ENCODE data around the gene SH3BP2.

SH3BP2 gene

DNA sequence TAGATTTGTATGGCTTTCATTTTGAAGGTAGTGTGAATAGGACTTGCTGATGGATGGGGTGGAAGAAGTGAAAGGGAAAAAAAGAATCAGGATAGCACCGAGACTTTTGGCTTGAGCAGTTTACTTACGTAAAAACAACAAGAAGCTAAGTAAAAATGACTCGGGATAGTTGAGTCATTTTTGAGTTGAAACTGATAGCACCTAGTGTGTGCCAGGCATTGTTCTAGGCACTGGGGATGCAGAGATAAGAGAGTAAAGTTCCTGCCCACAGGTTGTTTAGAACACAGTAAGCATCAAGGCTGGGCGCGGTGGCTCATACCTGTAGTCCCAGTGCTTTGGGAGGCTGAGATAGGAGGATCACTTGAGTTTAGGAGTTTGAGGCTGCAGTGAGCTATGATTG is 85.5 kb downstream of the SH3BP2 start:
- DNase-seq (ENCODE audit: low read depth) = no peak

DNA sequence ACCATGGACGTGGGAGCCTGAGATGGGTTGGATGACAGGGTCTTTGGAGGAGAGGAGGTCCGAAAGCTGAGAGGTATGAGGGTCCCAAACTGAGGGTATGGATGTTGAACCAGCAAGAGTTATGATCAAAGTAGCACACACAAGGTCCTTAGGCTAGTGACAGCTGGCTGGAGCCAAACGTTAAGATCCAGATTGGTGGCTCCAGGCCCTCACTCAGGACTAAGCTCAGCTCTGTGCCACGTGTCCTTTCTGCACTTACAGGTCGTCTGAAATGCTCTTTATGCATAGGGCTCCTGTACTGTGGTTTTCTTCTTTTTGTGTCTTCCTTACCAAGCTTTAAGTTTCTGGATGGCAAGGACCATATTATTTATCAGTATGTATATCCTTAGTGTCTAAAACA is 86.1 kb downstream of the SH3BP2 start:
- DNase-seq (ENCODE audit: low read depth) = no peak

DNA sequence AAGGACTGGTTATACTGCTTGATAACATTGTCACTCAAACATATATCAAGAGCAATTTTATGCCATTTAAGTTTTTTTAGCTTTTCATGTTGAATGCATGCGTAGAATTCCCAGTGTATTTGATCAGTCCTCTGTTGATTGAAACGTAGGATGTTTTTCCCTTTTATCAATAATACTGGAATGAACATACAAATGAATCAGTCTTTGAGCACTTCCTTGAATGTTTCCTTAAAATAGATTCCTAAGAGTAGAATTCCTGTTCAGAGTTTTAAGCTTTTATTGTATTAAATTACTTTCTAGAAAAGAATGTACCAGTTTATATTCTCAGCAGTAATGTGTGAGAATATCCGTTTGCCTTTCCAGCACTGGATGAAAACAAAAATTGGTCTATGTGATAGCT is 88.5 kb downstream of the SH3BP2 start:
- no peak for DNase-seq (ENCODE audit: low read depth)

- DNase-seq (ENCODE audit: low read depth) = no peak
Measured at GRCh38 chr4:2882341-2882740, 89.5 kb downstream of the SH3BP2 start.

DNA sequence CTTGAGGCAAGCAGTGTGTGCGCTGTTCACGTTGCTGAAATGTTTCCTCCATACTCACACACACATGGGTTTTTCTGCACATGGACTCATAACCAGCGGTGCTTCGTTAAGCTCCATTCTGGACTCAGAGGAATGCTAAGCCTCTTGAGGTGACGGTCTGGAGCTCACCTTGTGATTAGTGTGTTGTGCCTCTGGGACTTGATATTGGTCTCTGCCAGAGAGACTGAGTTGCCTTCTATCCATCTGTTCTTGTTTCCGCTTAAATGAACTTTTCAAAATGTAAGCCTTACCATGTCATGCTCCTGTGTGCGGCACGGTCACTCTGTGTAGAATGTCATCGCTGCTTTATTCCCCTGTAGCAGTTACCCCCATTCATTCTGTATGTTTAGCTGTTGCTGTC is 93.3 kb downstream of the SH3BP2 start:
- DNase-seq (ENCODE audit: low read depth) = no peak

- DNase-seq (ENCODE audit: low read depth) = no peak
Measured at GRCh38 chr4:2886622-2887021, 93.7 kb downstream of the SH3BP2 start.

- no peak for DNase-seq (ENCODE audit: low read depth)
Measured at GRCh38 chr4:2887343-2887742, 94.5 kb downstream of the SH3BP2 start.

DNA sequence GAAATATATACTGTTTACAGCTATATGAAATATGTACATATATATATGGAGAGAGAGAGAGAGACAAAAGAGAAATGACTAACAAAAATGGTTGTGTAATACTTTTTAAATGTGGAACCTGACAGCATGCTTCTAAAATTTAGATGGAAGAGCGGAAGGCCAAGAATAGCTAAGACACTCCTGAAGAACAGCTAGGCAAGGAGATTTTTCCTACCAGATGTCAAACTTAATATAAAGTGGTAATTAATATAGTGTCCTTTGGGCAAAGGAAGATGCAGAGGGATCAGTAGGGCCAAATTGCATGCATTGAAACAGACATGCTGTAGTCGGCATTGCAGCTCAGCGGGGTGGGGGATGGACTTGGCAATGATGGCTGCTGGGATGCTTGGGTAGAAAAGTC is 96.0 kb downstream of the SH3BP2 start:
- no peak for DNase-seq (ENCODE audit: low read depth)
